Astrocyte (in vitro differentiated cells and primary cell): ENCODE results near the gene ATP10A.

Experiments used
- EZH2 ChIP-seq: IDR thresholded peaks from 2 replicates; pipeline ENCODE4 v1.6.1; 2012; ENCODE audit warnings: mild to moderate bottlenecking, low read length, inconsistent platforms; ENCODE audit not compliant: insufficient read depth
- TF ChIP-seq, protein P1 (sequence below): IDR thresholded peaks from 2 replicates; pipeline ENCODE4 v1.5.1; 2011; ENCODE audit warnings: low read depth, mild to moderate bottlenecking, inconsistent platforms, low read length, moderate library complexity; ENCODE audit not compliant: insufficient read depth

DNA sequence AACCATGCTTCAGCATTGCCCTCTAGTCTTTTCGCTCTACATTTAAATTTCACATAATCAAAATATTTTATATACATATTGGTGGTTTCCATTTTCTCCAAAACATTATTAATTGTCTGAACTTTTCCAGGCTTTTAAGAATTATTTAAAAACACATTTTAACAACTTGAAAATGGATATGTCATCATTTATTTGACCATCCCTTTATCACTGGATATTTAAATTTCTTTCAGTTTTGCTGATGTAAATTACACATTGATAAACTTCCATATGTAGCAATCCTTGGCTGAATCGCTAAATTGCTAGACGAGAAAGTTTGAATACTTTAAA, 146.0 kb downstream of the ATP10A start:
- TF ChIP-seq, protein P1, sequence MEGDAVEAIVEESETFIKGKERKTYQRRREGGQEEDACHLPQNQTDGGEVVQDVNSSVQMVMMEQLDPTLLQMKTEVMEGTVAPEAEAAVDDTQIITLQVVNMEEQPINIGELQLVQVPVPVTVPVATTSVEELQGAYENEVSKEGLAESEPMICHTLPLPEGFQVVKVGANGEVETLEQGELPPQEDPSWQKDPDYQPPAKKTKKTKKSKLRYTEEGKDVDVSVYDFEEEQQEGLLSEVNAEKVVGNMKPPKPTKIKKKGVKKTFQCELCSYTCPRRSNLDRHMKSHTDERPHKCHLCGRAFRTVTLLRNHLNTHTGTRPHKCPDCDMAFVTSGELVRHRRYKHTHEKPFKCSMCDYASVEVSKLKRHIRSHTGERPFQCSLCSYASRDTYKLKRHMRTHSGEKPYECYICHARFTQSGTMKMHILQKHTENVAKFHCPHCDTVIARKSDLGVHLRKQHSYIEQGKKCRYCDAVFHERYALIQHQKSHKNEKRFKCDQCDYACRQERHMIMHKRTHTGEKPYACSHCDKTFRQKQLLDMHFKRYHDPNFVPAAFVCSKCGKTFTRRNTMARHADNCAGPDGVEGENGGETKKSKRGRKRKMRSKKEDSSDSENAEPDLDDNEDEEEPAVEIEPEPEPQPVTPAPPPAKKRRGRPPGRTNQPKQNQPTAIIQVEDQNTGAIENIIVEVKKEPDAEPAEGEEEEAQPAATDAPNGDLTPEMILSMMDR, result no peak
- no peak for TF ChIP-seq EZH2
